ENCODE data around the gene CDKN2C.
"Not testable (repeated sequence)": the region's sequence is repeated elsewhere in the genome, so short reads cannot be mapped to it uniquely, and the experiment has no call there.

Gene CDKN2C

DNA sequence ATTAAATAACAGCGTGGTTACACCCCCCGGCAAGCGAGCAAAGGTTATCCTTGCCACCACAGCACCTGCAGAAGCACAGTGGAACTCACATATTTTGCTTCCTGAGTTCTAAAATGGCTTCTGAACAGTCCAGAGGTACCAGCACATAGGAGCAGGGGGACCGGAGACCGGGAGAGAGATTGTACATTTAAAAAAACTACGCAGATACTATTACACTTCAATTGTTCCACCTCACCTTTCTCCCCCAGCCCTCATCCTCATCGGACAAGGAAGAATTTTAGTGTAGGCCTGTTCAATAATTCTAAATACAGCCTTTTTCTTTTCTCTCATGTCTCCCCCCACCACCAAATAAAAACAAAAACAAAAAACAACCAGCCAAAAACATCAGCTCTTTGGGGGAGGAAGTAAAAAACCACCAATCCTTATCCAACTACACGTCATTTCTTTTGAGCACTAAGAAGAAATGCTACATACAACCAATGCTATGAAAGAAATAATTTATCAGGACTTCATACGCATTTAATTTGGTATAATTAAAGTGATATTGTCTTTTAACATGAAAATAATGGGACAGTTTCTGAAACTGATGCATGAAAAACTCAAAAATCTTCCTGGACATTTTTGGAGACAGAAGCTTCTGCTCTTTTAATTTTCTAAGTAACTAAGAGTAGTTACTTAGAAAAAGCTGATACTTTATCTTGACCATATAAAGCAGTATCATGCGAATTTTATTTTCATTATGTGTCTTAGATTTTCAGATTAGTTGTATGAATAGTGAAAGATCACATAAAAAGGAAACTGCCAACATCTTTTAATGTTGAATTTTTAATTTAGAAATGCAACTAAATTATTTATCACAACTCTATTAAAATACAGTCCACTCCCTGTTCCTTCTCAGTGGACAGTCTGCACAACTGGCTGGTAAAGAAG is 9.1 kb downstream of the CDKN2C start:
- DNase-seq, result peak; percentile 56

DNA sequence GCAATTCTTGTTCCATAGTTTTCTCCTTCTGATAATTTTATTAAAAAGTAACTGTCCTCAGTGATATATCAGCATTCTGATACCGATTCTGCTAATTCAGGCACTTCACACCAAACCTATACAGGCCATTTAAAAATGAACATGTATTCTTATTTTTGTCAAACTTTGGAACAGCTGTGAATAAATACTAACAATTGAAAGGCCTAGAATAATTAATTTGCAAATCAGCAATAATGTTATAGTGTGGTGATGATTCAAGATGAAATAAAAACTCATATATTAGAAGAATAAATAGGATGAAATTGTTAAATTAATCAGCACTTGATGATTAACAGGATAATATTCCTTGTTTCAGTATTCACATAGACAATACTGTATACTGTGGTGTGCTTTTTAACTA is 9.9 kb downstream of the CDKN2C start:
- no peak for DNase-seq

DNA sequence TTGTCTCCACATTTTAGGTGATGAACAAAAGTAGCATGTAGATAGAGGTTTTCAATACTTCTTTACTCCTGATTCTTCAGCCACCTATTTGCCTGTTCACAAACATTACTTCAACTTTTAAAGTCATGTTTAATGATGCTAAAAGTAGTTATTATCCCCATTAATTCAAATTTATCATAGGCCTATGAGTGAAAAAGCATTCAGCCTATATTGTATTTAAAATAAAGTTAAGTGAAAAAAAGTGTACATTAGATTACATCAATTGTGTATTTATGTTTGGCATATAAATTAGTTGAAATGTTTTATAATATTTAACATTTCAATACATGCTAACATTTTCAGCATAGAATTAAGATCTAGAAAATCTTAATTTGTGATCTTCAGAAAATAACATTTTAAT is 10.5 kb downstream of the CDKN2C start:
- DNase-seq, result no peak

DNA sequence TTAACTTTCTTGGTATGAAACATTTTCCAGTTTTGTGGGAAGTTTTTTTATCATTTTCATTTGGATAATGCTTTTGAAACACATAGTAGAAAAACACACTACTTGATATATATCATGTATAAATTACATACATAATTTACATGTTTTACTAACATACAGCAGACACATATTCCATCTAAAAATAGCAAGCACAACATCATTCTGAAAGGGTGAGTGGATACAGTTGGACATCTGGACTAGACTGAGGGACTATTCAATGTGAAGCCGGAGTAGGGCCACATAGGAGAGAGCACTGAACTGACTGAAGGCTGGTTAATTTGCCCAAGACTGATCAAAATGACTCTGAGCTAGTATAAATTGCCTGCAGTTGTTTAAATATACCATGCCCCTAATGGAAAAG is 11.7 kb downstream of the CDKN2C start:
- no peak for DNase-seq

DNA sequence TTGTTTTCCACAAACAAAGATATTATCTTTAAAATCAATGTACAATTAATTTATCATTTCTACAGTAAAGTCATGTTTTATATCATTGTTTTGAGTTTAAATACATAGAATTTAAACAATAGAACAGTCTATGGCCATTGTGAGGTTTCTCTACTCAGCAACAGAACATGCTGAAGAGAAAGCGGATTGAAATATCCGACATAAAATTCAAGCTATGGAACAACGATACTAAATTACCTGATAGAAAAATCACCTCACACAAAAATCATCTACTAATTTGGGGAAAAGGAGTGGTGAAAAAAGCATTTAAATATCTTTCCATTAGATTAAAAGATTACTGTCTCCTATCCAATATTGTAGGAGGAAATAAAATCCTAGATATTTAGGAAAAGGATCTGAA is 12.6 kb downstream of the CDKN2C start:
- no peak for DNase-seq

DNA sequence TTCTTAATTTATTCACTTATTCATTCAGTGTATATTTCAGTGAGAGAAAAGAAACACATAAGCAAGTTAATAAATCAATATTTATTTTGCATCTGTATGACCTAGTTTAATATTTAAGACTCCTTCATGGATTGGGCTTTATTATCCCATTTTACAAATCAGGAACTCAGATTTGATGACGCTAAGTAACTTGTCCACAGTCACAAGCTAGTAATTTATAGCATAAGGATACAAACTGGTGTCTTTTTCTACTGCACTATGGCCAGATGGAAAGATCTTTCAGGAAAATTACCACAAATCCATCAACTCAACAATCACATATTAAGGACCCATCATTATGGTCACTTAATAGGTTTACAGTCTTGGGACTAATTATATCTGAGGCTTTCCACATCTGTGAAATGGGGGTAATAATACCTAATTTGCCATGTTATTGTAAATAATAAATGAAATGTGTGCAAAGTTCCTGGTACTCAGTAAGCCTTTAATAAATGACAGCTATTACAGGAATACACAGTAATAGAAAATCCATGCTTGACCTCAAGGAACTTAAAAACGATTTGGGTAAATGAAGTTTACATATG is 13.3 kb downstream of the CDKN2C start:
- DNase-seq, result no peak

DNA sequence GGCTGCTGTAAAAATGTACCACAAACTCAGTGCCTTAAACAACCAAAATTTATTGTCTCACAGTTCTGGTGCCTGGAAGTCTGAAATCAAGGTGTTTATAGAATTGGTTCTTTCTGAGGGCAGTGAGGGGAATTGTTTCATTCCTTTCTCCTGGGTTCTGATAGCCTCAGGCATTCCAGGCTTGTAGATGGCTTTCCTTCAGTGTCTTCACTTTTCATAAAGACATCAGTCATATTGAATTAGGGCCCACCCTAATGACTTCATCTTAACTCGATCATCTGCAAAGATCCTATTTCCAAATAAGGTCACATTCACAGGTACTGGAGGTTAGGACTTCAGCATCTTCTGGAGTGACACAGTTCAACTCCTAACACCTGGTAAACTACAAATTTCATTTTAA is 15.0 kb downstream of the CDKN2C start:
- no peak for DNase-seq

DNA sequence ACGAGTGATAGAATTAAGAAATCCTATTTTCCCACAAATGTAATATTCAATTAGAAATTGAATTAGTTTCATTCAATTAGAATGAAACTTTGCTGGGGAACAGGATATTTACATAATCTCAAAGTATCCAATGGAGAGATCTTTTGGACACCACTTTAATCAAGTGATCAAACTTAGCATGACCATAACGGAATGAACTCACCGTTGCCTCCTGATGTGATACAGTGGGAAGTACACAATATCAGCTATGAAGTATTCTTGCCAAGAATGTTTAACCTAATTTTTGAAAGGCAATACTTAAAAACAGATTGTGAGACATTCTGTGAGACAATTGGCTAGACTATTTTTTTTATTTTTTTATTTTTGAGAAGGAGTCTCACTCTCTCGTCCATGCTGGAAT is 16.6 kb downstream of the CDKN2C start:
- DNase-seq, result no peak

DNA sequence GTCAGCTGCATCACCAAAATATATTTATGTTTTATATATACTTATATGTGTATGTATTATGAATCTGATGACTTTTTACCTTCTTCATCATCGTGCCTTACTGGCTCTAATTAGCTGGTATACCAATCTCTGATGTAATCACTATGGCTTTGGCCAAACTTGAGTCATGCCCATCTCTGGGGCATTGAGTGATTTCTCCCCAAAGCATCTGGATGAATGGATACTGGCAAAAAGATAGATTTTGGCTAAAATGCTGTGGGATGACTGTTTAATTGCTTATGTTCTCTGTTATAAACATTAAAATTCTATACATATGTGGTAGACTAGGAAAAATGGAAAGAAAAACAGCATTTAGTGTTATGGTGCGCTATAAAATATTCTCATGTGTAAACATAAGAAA is 19.6 kb downstream of the CDKN2C start:
- DNase-seq, result no peak

DNA sequence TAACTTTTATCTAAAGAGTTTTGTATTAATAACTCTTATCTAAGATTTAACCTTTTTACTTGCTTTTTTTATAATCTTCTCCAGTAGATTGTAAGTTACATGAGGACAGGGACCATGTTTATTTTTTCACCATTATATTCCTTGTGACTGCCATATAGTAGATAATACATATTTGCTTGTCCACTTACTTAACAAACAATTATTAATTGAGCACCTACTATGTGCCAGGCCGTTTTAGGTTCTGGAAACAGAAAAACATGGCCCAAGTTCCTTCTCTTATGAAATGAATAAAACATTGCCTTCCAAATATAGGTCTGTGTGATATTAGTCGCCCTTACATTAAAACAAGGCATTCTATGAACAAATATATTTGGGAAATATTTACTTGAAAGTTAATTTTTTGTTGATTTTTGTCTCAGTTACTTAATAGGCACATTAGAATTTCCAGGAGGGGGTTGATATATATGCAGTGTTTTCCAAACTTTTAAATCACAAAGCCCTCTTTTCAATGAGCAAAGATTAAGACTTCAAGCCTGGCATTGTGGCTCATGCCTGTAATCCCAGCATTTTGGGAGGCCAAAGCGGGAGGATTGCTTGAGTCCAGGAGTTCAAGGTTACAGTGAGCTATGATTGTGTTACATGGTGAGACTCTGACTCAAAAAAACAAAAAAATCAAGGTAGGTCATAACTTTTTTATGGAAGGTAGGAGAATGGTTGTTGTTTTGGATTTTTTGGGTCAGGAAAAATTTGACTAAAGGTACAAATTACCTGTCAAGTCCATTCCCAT is 22.7 kb downstream of the CDKN2C start:
- no peak for DNase-seq

DNA sequence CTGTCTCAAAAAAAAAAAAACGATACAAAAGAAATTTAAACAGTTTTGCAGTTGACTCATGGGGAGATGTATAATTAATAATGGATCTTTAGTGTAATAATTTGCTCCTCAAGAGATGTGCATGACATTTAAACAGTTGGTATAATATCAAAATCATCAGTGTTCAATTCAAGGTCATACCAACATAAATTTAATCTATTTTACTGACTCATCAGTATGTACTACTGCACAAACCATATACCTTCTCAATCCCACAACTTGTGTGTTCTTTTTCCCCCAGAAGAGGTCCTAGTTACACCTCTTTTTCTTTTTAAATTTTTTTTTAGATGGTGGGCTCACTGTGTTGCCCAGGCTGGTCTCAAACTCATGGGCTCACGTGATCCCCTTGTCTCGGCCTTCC is 23.6 kb downstream of the CDKN2C start:
- no peak for DNase-seq

DNA sequence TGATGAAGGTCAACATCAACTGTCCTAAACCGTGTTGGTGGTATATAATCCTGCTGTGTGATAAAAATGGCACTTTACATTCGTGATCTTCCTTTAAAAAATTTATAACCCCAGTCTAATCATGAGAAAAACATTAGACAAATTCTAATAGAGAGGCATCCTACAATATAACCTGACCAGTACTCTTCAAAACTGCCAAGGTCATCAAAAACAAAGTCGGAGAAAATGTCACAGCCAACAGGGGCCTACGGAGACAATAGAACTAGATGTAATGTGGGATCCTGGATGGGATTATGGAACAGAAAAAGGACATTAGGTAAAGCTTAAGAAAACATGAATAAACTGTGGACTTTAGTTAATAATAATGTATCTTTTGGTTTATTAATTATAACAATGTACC is 25.0 kb downstream of the CDKN2C start:
- DNase-seq, result no peak

DNA sequence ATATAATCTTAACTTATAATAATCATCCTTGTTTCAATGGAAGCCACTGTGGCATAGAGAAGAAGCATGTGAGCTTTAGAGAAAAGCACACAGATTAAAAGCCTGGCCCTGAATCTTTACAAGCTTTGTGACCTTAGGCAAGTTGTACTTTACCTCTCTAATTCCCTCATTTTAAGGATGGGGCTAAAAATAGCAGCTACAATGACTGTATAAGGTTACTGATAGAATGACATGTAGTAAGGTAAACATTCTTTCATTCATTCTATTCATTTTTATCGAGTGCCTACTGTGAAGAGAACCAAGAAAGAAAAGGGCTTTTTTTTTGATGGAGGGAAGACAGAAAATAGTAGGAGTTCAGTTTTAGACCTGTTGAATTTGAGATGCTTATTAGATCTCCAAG is 25.6 kb downstream of the CDKN2C start:
- DNase-seq, result no peak

DNA sequence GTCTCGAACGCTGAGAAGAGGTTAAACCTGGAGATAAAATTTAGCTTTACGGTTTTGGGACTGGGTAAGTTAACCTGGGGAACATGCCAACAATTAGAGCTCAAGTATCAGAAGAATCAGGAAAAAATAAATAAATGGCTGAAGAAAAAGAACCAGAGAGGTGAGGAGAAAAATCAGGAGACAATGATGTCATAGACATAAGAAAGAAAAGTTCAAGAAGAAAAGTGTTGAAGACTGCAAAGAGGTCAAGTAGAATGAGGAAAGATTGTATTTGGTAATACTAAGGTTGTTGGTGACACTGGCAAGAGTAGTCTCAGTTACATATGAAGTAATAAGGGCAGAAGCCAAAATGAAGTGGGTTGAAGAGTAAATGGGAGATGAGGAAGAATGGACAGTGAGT is 26.0 kb downstream of the CDKN2C start:
- no peak for DNase-seq

DNA sequence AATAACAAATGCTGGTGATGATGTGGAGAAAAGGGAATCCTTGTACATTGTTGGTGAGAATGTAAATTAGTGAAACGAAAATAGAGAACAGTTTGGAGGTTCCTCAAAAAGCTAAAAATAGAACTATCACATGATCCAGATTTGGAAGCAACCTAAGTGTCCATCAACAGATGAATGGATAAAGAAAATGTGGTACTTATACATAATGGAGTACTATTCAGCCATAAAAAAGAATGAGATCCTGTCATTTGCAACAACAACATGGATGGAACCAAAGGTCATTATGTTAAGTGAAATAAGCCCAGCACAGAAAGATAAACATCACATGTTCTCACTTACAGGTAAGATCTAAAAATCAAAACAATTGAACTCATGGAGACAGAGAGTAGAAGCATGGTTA is 29.3 kb downstream of the CDKN2C start:
- not testable (repeated sequence) for DNase-seq

DNA sequence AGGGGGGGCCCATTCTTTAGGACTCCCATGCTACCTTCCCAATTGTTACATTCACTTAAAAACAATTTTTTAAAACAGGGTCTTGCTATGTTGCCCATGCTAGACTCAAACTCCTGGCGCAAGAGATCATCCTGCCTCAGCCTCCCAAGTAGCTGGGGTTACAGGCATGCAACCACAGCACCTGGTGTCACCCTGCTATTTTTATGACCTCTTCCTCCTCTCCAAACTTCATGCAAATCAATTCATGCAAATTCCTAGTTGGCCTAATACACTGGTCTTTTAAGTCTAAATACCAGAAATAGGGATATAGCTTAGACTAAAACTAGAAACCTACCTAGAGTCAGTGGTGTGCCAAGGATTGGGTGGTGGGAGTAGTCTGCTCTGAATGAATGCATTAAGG is 30.1 kb downstream of the CDKN2C start:
- no peak for DNase-seq

DNA sequence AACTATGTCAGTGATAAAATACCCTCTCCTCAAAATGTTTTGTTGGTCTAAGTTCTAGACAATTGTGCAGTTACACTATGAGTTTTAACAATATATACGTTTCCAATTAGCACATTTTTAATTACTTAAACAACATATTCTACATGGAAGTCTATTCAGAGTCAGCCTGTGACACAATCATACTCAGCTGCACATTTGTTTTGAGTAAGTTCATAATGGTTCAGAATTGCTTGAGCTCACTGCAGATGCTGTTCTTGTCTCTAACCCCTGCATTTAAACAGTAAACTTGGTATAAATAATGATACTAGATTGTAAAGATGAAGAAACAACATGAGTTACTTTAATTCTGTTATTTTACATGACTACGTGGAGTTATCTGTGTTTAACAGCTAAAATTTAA is 30.6 kb downstream of the CDKN2C start:
- DNase-seq, result no peak

DNA sequence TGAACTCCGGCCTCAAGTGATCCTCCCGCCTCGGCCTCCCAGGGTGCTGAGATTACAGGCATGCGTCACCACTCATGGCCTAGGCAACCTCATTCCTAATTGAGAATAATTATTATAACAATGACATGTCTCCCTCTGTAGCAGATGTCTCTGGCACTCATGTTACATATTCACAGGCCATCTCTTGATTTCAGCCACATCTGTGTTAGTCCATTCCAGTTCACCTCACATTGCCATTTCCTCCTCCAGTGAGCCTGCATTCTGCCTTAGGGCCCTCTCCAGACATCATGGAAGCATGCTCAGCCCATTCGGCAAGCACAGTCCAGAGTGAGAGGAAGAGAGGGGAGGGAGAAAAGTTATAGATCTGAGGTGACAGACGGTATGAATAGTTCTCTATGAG is 32.5 kb downstream of the CDKN2C start:
- DNase-seq, result no peak

DNA sequence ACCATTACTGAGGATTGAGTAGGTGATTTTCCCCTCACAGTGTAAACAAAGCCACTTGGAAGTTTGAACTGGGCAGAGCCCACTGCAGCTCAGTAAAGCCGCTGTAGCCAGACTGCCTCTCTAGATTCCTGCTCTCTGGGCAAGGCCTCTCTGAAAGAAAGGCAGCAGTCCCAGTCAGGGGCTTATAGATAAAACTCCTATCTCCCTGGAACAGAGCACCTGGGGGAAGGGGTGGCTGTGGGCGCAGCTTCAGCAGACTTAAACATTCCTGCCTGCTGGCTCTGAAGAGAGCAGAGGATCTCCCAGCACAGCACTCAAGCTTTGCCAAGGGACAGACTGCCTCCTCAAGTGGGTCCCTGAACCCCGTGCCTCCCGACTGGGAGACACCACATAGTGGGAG is 35.5 kb downstream of the CDKN2C start:
- DNase-seq, result not testable (repeated sequence)

DNA sequence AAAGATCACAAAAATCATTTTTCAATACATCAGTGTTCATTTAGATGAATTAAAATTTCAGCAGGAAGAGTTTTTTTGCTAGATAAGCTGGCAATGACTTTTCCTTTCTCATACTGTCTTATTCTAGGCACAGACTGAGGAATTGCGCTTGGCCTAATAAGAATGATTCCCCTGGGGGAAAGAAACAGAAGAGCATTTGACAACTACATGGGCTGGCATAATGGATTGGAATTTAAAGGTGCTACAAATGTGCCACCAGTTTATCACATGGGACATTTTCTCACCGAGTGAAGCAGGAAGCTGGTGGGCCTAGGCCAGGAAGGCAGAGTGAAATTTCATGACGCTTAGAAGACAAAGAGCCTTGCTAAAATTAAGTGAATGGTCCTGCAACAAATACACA is 39.3 kb downstream of the CDKN2C start:
- DNase-seq, result no peak

DNA sequence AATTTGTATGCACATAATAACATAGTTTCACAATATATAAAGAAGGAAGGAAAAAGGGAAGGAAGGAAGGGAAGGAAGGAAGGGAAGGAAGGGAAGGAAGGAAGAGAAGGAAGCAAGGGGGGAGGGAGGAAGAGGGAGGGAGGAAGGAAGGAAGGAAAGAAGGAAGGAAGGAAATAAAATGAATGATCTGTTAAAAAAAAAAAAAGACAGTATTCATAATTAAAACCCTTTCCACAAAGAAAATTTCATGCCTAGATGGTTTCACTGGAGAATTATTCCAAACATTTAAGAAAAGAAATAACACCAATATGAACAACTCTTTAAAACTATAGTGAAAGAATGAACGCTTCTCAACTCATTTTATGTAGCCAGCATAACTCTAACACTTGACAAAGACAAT is 44.8 kb downstream of the CDKN2C start:
- no peak for DNase-seq

DNA sequence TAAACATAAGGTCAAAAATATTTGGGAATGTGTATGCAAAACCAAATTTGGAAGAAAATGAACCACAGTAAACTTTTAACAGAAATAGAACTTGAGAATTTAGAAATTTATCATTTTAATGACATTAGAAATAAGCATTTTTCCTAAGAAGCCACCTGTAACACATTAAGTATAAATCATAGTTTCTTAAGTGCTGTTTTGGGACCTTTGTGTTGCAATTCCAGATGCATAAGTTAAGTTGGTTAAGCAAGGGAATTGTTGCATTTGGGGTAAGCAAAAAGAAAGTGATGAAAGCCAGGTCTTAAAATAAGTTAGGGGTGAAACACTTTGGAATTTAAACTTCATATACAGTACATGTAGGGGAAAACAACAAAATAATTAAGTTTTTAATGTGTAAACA is 49.8 kb downstream of the CDKN2C start:
- DNase-seq, result no peak
